HFF-Myc (cell line): ENCODE results near the gene IL1RAPL1.

Experiments
- DNase-seq: peaks from one replicate; pipeline ENCODE4 v3.0.0-alpha.2; 2011; ENCODE audit warnings: low read depth; ENCODE audit errors: extremely low read depth
- H3K4me3 ChIP-seq: replicated peaks from 2 replicates; pipeline ENCODE4 v1.5.1; 2011; ENCODE audit warnings: low read depth, mild to moderate bottlenecking, control low read depth, low read length
- CTCF ChIP-seq: IDR thresholded peaks from 2 replicates; pipeline ENCODE4 v1.5.1; 2012; ENCODE audit warnings: mild to moderate bottlenecking, low read depth, low read length, control low read depth; ENCODE audit errors: missing control alignments

The IL1RAPL1 gene

DNA sequence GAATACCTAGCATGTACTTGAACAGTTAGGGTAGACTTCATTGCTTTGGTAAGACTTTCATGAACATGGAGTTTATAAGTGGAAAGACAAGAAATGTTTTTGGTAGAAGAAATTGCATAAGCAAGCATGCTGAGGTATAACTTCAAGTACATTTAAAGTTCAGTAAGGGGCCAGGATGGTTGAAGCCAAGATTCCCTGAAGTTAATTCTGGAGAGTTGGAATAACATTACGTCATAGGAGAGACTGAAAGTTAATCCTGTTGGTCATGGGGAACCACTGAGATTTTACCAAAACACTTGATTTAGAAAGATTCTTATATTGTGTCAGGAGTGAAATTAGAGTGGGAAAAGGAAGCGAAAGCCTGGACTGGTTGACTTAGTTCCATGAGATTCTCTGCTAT is 860.6 kb downstream of the IL1RAPL1 start:
- H3K4me3 ChIP-seq: no peak overlapping the region
- no peak for DNase-seq
- TF ChIP-seq CTCF: no peak

GRCh38 chrX:29453333-29453732 is 866.1 kb downstream of the IL1RAPL1 start:
- no peak overlapping the region for H3K4me3 ChIP-seq
- no peak for TF ChIP-seq CTCF
- no peak for DNase-seq

GRCh38 chrX:29455702-29456101 is 868.5 kb downstream of the IL1RAPL1 start:
- no peak for DNase-seq
- no peak for TF ChIP-seq CTCF
- no peak overlapping the region for H3K4me3 ChIP-seq

GRCh38 chrX:29461039-29461438 is 873.8 kb downstream of the IL1RAPL1 start:
- TF ChIP-seq CTCF: no peak
- DNase-seq: no peak
- H3K4me3 ChIP-seq: no peak overlapping the region

DNA sequence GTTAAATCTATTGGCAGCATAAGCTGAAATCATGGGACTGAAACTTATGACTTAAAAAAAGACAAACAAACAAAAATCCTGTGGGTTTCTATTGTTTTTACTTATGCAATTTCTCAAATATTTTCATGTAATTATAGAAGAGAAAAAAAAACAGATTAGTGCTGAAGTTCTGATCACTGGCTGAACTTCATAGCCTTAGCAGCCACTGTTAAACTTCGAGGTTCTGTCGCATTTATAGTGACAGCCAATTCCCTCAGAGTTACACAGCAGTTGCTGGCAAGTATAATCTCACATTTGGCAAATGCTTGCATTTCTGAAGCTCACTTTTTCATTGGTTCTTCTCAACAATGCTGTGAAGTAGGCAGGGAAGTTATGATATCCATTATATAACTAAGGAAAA is 879.2 kb downstream of the IL1RAPL1 start:
- no peak for DNase-seq
- no peak overlapping the region for H3K4me3 ChIP-seq
- TF ChIP-seq CTCF: no peak

DNA sequence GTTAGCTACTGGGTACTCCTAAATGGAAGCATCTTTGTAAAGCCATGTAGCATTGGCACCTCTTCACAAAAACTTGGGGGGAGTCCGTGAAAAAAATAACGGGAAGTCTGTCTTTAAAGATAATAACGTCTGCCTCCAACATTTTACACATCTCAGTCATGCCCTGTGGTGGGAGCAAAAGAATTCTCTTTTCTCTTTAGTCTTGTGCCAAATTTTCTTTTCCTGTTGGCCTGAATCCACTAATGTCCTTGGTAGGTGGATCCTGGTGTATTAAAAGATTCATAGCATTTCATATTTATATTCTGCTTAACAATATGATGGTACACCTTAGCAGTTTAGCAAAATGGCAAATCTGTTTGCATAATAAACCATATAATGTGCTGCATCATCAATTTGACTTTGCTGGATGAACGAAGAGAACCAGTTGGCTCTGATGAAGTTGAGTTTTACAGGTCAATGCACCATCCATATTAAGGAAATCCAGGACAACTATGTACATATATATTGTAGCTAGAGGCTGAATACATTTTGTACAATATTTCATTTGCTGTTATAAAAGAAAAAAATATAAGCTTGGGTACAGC is 881.8 kb downstream of the IL1RAPL1 start:
- TF ChIP-seq CTCF: no peak
- no peak for DNase-seq
- H3K4me3 ChIP-seq: no peak overlapping the region

DNA sequence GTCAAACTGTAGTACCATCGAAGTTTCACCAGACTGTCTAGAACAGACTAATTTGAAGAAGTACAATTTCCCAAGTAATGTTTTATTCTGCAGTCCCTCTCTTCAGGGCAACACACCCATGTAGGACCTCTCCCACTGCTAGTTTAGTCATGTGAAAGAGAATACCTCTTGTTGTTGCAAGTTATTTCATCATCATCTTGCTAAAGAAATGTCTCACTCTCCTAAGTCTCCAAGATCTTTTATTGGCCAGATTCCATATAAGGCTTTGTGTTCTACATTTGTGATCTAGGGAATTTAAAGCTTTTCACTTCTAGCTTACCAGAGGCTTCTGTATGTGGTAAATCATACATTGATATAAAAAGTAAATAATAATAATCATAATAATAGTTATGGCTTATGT is 882.8 kb downstream of the IL1RAPL1 start:
- no peak overlapping the region for H3K4me3 ChIP-seq
- TF ChIP-seq CTCF: no peak
- DNase-seq: no peak
